K562 (cell line): Measurements from ENCODE around the gene NXPH4. TPM values are rescaled to one million over a fixed set of nuclear protein-coding genes. Genes with fewer than 3 reads are reported as not detected.

ENCODE experiments used
- ARID2 ChIP-seq: fragments of 450-650 bp; IDR thresholded peaks from 2 replicates; pipeline ENCODE4 v1.6.1; 2017; ENCODE audit warnings: antibody characterized with exemption, mild to moderate bottlenecking
- BRD9 ChIP-seq: fragments of 450-650 bp; IDR thresholded peaks from 2 replicates; pipeline ENCODE4 v1.6.1; 2018; ENCODE audit warnings: low read depth; ENCODE audit not compliant: partially characterized antibody
- CC2D1A ChIP-seq: fragments of 450-650 bp; IDR thresholded peaks from 2 replicates; pipeline ENCODE4 v1.6.1; 2017; ENCODE audit warnings: mild to moderate bottlenecking
- HNRNPL ChIP-seq: fragments of 200-400 bp; formaldehyde crosslinking; IDR thresholded peaks from 2 replicates; pipeline ENCODE4 v1.6.1; 2017; ENCODE audit warnings: low read depth, mild to moderate bottlenecking, low read length
- KLF16 ChIP-seq: IDR thresholded peaks from 2 replicates; pipeline ENCODE4 v1.6.1; 2016; ENCODE audit warnings: antibody characterized with exemption
- MBD2 ChIP-seq: sonication (generic); IDR thresholded peaks from 2 replicates; pipeline ENCODE4 v1.6.1; 2016; ENCODE audit warnings: low read depth, borderline replicate concordance
- MEF2D ChIP-seq: conservative IDR thresholded peaks from 2 replicates; pipeline ENCODE4 v1.6.1; 2016; ENCODE audit warnings: low read depth, missing genetic modification characterization, missing compliant biosample characterization
- ZNF253 ChIP-seq: fragments of 250-450 bp; sonication (Bioruptor Pico); conservative IDR thresholded peaks from 2 replicates; pipeline ENCODE4 v1.6.1; 2021; ENCODE audit warnings: mild to moderate bottlenecking
- ZNF384 ChIP-seq: IDR thresholded peaks from 2 replicates; pipeline ENCODE4 v1.6.1; 2012; ENCODE audit warnings: low read depth, low read length, improper control_type of control experiment
- polyA plus RNA-seq, 8 experiments: library from polyadenylated mRNA; depleted of rRNA in 4 of 8; stranded (reverse) in 5 of 8; unstranded in 3 of 8; fragments of >200 nt; fragmentation: Nextera tagmentation in 2 of 8; fragmentation: Illumina TruSeq in 1 of 8; extraction: Ambion mirVana in 2 of 8; extraction: Trizol in 1 of 8; gene quantifications; 2 replicates each; pipeline versions ENCODE4 v1.2.1 to v1.2.3, GENCODE V29; 2011 to 2014; ENCODE audit warnings: inconsistent platforms in 1 of 8, missing spikeins in 1 of 8
- total RNA-seq, 7 experiments: library from RNA; depleted of rRNA in 6 of 7; stranded (reverse); fragments of >200 nt in 6 of 7; fragmentation: Illumina TruSeq in 2 of 7; extraction: Trizol in 2 of 7; gene quantifications; 2 replicates each; pipeline versions ENCODE4 v1.2.1 to v1.2.3, GENCODE V29; 2011 to 2021; ENCODE audit warnings: low replicate concordance in 1 of 7
- TF ChIP-seq, protein P1 (sequence below), 2 experiments: fragments of 450-650 bp; formaldehyde crosslinking in 1 of 2; IDR thresholded peaks; 2 replicates each; pipeline versions ENCODE4 v1.4.0 to v1.6.1; 2014 to 2020; ENCODE audit warnings: mild to moderate bottlenecking in 2 of 2, borderline replicate concordance in 1 of 2, low read depth in 1 of 2
- TF ChIP-seq, protein P2 (sequence below), 3 experiments: IDR thresholded peaks in 2 of 3; conservative IDR thresholded peaks in 1 of 3; 2 replicates each; pipeline ENCODE4 v1.5.1; 2011 to 2012; ENCODE audit warnings: low read length in 3 of 3, mild to moderate bottlenecking in 3 of 3, control low read depth in 2 of 3, improper control_type of control experiment in 1 of 3, inconsistent platforms in 1 of 3, low read depth in 1 of 3, mixed read lengths in 1 of 3, moderate library complexity in 1 of 3; ENCODE audit not compliant: insufficient read depth in 2 of 3

NXPH4 gene
- total and polyA plus RNA-seq, 9 of the 15 experiments (the other 6 are each of a cell fraction or from before 2014, with no cell fraction given), result 0.49 to 2.7 (median 1.1) TPM; not detected in 4

DNA sequence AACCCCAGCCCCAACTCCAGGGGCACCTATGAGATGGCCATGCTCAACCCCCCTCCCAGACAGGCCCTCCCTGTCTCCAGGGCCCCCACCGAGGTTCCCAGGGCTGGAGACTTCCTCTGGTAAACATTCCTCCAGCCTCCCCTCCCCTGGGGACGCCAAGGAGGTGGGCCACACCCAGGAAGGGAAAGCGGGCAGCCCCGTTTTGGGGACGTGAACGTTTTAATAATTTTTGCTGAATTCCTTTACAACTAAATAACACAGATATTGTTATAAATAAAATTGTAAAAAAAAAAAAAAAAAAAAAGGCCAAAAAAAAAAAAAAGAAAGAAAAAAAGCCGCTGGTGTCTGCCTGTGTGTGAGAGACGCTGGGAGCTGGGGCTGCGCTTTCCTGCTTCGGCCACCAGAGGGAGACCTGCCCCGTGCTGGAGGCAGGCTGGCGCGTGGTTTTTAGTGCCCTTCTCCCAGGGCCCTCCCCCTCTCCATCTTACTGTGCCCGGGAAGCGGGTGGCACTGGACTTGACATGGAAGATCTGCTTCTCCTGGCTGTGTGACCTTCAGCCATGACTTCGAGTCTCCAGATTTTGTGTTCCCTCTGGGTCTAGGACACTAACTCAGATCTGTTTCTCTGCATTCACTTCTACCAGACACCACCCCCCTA lies 3.4 kb upstream of the NXPH4 start (continued):
- TF ChIP-seq, protein P1, sequence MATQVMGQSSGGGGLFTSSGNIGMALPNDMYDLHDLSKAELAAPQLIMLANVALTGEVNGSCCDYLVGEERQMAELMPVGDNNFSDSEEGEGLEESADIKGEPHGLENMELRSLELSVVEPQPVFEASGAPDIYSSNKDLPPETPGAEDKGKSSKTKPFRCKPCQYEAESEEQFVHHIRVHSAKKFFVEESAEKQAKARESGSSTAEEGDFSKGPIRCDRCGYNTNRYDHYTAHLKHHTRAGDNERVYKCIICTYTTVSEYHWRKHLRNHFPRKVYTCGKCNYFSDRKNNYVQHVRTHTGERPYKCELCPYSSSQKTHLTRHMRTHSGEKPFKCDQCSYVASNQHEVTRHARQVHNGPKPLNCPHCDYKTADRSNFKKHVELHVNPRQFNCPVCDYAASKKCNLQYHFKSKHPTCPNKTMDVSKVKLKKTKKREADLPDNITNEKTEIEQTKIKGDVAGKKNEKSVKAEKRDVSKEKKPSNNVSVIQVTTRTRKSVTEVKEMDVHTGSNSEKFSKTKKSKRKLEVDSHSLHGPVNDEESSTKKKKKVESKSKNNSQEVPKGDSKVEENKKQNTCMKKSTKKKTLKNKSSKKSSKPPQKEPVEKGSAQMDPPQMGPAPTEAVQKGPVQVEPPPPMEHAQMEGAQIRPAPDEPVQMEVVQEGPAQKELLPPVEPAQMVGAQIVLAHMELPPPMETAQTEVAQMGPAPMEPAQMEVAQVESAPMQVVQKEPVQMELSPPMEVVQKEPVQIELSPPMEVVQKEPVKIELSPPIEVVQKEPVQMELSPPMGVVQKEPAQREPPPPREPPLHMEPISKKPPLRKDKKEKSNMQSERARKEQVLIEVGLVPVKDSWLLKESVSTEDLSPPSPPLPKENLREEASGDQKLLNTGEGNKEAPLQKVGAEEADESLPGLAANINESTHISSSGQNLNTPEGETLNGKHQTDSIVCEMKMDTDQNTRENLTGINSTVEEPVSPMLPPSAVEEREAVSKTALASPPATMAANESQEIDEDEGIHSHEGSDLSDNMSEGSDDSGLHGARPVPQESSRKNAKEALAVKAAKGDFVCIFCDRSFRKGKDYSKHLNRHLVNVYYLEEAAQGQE (IDR thresholded peaks at IDR 0.05; ENCODE audit: borderline replicate concordance), result peak; percentile 78
- TF ChIP-seq, protein P1 (CRISPR knock-in tag; IDR thresholded peaks at IDR 0.05; ENCODE audit: low read depth), result no peak
- peak; percentile 89 for TF ChIP-seq ZNF384
- peak; percentile 63; the same call in 1 of the 2 replicates for TF ChIP-seq CC2D1A
- TF ChIP-seq ARID2, result peak; percentile 63; the same call in 1 of the 2 replicates
- TF ChIP-seq, protein P2, sequence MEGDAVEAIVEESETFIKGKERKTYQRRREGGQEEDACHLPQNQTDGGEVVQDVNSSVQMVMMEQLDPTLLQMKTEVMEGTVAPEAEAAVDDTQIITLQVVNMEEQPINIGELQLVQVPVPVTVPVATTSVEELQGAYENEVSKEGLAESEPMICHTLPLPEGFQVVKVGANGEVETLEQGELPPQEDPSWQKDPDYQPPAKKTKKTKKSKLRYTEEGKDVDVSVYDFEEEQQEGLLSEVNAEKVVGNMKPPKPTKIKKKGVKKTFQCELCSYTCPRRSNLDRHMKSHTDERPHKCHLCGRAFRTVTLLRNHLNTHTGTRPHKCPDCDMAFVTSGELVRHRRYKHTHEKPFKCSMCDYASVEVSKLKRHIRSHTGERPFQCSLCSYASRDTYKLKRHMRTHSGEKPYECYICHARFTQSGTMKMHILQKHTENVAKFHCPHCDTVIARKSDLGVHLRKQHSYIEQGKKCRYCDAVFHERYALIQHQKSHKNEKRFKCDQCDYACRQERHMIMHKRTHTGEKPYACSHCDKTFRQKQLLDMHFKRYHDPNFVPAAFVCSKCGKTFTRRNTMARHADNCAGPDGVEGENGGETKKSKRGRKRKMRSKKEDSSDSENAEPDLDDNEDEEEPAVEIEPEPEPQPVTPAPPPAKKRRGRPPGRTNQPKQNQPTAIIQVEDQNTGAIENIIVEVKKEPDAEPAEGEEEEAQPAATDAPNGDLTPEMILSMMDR (IDR thresholded peaks at IDR 0.05 in 2 of 3, conservative IDR thresholded peaks at IDR 0.05 in 1 of 3; ENCODE audit: insufficient read depth in 2 of 3, low read depth in 1 of 3, low read length in 3 of 3), result peak; percentile 89 to 97 (median 92)
- TF ChIP-seq HNRNPL, result peak; percentile 52; the same call in 1 of the 2 replicates
- TF ChIP-seq ZNF253 (CRISPR knock-in tag), result no peak
- TF ChIP-seq MBD2, result no peak
- TF ChIP-seq BRD9, result peak; percentile 35
- peak; percentile 18; the same call in 1 of the 2 replicates for TF ChIP-seq KLF16
- no peak for TF ChIP-seq MEF2D (tag)
